Astrocyte of the cerebellum (primary cell): ENCODE results near the gene PROSER2.

Experiments used
- DNase-seq: peaks from one replicate; pipeline ENCODE4 v3.0.0-alpha.2; 2011; ENCODE audit warnings: low read depth
- H3K4me3 ChIP-seq: 2 replicates; pipeline ENCODE4 v1.5.1; 2011; ENCODE audit warnings: mild to moderate bottlenecking, low read depth, low read length, moderate library complexity
- CTCF ChIP-seq: IDR thresholded peaks from 2 replicates; pipeline ENCODE4 v1.5.1; 2012; ENCODE audit warnings: low read length, low read depth, moderate library complexity, mild to moderate bottlenecking; ENCODE audit errors: missing control alignments
- in situ Hi-C: cut with HindIII; loops from 2 replicates; pipeline ENCODE4 v1.10.0; 2017; ENCODE audit warnings: low sequenced_read_pairs

Gene PROSER2

DNA sequence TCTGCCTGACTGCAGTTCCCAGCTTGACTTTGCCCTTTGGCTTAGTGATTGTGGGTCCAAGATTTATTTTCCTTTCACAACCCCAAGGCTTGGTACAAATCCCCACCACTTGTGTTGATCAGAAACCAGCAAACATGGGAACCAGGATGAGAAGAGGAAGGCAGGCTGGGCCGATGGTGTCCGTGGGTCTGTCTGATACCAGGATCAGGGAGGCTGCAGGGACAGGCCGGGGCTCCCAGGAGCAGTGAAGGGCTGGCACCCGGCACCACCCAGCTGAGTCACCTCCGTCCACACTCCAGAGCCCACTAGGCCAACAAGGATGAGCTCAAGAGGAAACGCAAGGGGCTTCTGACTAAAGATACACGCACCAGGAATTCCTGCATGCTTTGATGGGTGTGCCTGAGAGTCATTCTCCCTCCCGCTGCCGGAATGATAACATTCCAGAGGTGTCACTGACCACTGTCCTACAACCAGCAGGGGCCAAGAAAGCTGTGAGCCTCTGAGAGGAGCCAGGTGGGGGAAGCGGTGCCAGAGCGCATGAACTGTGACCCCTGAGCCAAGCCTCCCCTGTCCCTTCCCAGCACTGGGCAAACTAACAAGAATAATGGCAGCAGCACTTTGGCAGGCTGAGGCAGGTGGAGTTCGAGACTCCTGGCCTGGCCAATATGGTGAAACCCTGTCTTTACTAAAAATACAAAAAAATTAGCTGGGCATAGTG is 29.2 kb upstream of the PROSER2 start:
- TF ChIP-seq CTCF: no peak
- in situ Hi-C loops: no loop called here
- H3K4me3 ChIP-seq: no peak overlapping the region
- no peak for DNase-seq

DNA sequence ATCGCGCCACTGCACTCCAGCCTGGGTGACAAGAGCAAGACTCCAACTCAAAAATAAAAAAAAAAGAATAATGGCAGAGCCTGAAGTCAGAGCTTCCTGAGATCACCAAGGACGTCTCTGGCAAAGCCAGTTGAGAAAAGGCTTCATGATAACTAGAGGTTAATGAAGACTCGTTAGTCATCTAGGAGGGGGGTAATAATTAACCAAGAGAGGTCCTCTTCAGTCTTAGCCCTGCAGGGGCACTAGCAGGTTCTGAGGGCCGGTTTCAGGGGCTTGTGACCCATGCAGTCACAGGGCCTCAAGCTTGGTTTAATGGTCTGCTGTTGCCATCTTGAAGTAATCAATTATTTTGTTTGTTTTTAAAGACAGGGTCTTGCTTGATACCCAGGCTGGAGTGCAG is 28.6 kb upstream of the PROSER2 start:
- DNase-seq: no peak
- H3K4me3 ChIP-seq: no peak overlapping the region
- in situ Hi-C loops: no loop called here
- no peak for TF ChIP-seq CTCF

GRCh38 chr10:11795101-11795920 is 27.8 kb upstream of the PROSER2 start:
- TF ChIP-seq CTCF: no peak
- in situ Hi-C loops: no loop called here
- no peak overlapping the region for H3K4me3 ChIP-seq
- no peak for DNase-seq

GRCh38 chr10:11796474-11796873 is 26.7 kb upstream of the PROSER2 start:
- no peak for DNase-seq
- in situ Hi-C loops: no loop called here
- H3K4me3 ChIP-seq: no peak overlapping the region
- TF ChIP-seq CTCF: no peak

DNA sequence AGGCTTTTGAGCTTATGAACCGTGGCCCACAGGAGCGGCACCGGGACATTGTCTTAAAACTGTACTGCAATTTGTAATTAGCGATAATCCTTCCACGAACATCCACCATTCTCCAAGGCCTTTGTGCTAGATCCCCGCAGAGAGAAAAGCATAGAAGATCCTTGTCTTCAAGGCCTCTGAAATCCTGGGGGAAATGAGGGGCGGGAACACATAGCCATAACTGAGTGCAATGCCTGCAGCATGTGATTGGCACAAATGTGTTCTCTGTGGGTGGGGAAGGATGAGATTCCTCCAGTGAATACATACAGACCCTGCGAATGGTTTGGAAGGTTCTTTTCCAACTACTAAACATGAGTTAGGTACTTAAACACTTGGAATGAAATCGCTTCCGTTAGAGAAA is 25.9 kb upstream of the PROSER2 start:
- in situ Hi-C loops: no loop called here
- no peak for TF ChIP-seq CTCF
- DNase-seq: no peak
- no peak overlapping the region for H3K4me3 ChIP-seq

GRCh38 chr10:11797847-11798633 is 25.1 kb upstream of the PROSER2 start:
- no peak for DNase-seq
- in situ Hi-C loops: no loop called here
- H3K4me3 ChIP-seq: no peak overlapping the region
- TF ChIP-seq CTCF: no peak
